Psoas muscle (tissue), 8 donors: ENCODE results near the gene MYO9B. TPM values are rescaled to one million over a fixed set of nuclear protein-coding genes. Genes with fewer than 3 reads are reported as not detected.

Source experiments
- ATAC-seq, 4 donors: fragments of 200-7000 bp; cut with Tn5 transposase; one replicate each; pipeline ENCODE4 v1.9.1; 2020; ENCODE audit warnings: moderate library complexity in 3 of 4, mild to moderate bottlenecking in 2 of 4
- DNase-seq, 2 donors: peaks; one replicate each; pipeline ENCODE4 v3.0.0-alpha.2; 2020
- H3K27ac ChIP-seq: fragments of 200-600 bp; one replicate; pipeline ENCODE4 v1.8.0; 2022
- H3K27me3 ChIP-seq, 3 donors: fragments of 200-600 bp in 1 of 3; one replicate each; pipeline versions ENCODE4 v1.6.1 to v1.8.0; 2013 to 2022; ENCODE audit warnings: low read length in 2 of 3, mild to moderate bottlenecking in 2 of 3, moderate library complexity in 1 of 3; ENCODE audit not compliant: insufficient read depth in 3 of 3
- H3K36me3 ChIP-seq, 2 donors: fragments of 200-600 bp in 1 of 2; one replicate each; pipeline versions ENCODE4 v1.6.1 to v1.8.0; 2013 to 2022; ENCODE audit warnings: low read depth in 1 of 2, mild to moderate bottlenecking in 1 of 2, moderate library complexity in 1 of 2; ENCODE audit not compliant: insufficient read depth in 1 of 2
- H3K4me1 ChIP-seq: fragments of 200-600 bp; one replicate; pipeline ENCODE4 v1.8.0; 2022
- H3K4me3 ChIP-seq: fragments of 200-600 bp; one replicate; pipeline ENCODE4 v1.8.0; 2022; ENCODE audit warnings: mild to moderate bottlenecking
- H3K9me3 ChIP-seq: fragments of 200-600 bp; one replicate; pipeline ENCODE4 v1.8.0; 2022
- CTCF ChIP-seq: fragments of 200-600 bp; IDR thresholded peaks from one replicate; pipeline ENCODE4 v1.8.0; 2022; ENCODE audit warnings: antibody characterized with exemption
- WGBS, 3 donors: extraction: QIAGEN DNeasy Blood & Tissue Kit; methylation state at CpG; one replicate each; pipeline versions ENCODE4 v1.1.6 to v1.1.7; 2013; 5-methylcytosine and 5-hydroxymethylcytosine counted together
- intact Hi-C, 2 donors: fragments of 100-400 bp; cut with DNase I; formaldehyde crosslinking; loops; one replicate each; pipeline versions ENCODE4 v1.11.0 to v1.14.2; 2022
- polyA plus RNA-seq, 3 donors: library from polyadenylated mRNA; stranded (reverse); fragments of 200-250 nt; gene quantifications; one replicate each; pipeline ENCODE4 v1.2.3, GENCODE V29; 2013
- total RNA-seq, 4 donors: library from RNA; stranded (reverse); fragmentation: NEBNext Ultra II Directional in 2 of 4; extraction: Animal tissue kit (Norgen Biotek cat#: 25700) in 2 of 4; gene quantifications; one replicate each; pipeline versions ENCODE4 v1.2.1 to v1.2.4, GENCODE V29; 2021 to 2023
- donor health status: healthy with polysubstance abuse.
- donor health status: DM: no; HTN: no; CAD: no; lungs with moderate emphysema.
- donor health status: Bipolar disorder and iron deficiency.
- donor health status: healthy.
- donor health status: DM: yes; HTN: yes; CAD: no.
- donor health status: DM: no; HTN: no; CAD: no.
- donor health status: DM: no; HTN: no; CAD: no.
- donor health status: DM: yes; HTN: yes; CAD: no.

Gene MYO9B
- total and polyA plus RNA-seq, 7 donors: 9.0 to 23.7 (median 15.1) TPM

GRCh38 chr19:17209126-17210036, 133.8 kb downstream of the MYO9B start:
- TF ChIP-seq CTCF: no peak
- Histone ChIP-seq H3K27me3 (no peaks in the 10 kb centered on the region), H3K4me3 (no peak overlapping the region), H3K27ac (no peak overlapping the region), H3K36me3 (peaks cover 0 to 37% of the 10 kb centered on the region in 2 donors), H3K4me1 (no peaks in the 10 kb centered on the region), H3K9me3 (no peaks in the 10 kb centered on the region)
- WGBS, 3 donors: 75 to 79% (median 76%) methylated on average over 26 to 28 of the region's 28 CpGs
- DNase-seq (no peak), ATAC-seq (peak in 1 of 4 donors; percentile 20)
- intact Hi-C loops: loop anchor here in 1 of 2 donors (10.0 kb wide), 1 partner anchor 65 kb away; no protein-coding TSS in a partner anchor

GRCh38 chr19:17210296-17210695, 134.7 kb downstream of the MYO9B start:
- no peak for TF ChIP-seq CTCF
- intact Hi-C loops: no loop called here
- Histone ChIP-seq H3K4me1 (peaks cover 5% of the 10 kb centered on the region), H3K4me3 (no peak overlapping the region), H3K27ac (no peak overlapping the region), H3K27me3 (no peaks in the 10 kb centered on the region), H3K9me3 (no peaks in the 10 kb centered on the region), H3K36me3 (peaks cover 0 to 37% of the 10 kb centered on the region in 2 donors)
- no peak for DNase-seq
- 79 to 84% (median 84%) methylated on average over 14 of the region's 14 CpGs for WGBS, 3 donors
- ATAC-seq: no peak

DNA sequence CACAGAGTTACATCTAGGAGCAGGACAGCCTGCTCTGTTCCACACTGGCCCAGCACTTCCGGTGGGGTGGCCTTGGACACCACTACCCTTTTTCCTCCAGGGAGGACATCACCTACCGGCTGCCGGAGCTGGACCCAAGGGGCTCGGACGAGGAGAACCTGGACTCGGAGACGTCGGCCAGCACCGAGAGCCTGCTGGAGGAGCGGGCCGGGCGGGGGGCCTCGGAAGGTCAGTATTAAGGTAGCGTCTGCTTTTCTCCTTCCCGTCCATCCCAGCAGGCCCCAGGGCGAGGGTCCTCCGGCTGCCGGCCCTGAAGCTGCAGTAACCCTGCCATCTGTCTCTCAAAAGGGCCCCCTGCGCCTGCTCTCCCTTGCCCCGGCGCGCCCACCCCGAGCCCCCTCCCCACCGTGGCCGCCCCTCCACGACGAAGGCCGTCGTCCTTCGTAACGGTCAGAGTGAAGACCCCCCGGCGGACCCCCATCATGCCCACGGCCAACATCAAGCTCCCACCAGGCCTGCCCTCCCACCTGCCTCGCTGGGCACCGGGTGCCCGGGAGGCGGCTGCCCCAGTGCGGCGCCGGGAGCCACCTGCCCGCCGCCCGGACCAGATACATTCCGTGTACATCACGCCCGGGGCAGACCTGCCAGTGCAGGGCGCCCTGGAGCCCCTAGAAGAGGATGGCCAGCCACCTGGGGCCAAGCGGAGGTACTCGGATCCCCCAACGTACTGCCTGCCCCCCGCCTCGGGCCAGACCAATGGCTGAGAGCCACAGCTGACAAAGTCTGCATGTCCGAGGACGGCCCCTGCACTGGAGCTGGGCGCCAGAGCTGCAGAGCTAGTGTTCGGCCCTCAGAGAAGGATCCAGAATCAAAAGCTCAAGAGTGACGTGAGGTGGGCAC, 136.2 kb downstream of the MYO9B start:
- TF ChIP-seq CTCF: no peak
- intact Hi-C loops: no loop called here
- 91 to 95% (median 93%) methylated on average over 38 to 58 of the region's 58 CpGs for WGBS, 3 donors
- no peaks in the 10 kb centered on the region for H3K9me3 ChIP-seq
- H3K4me1 ChIP-seq: peaks cover 5% of the 10 kb centered on the region
- H3K27ac ChIP-seq: no peak overlapping the region
- no peak overlapping the region for H3K4me3 ChIP-seq
- DNase-seq (no peak), ATAC-seq (no peak)
- H3K27me3 ChIP-seq: no peaks in the 10 kb centered on the region
- H3K36me3 ChIP-seq: peaks cover 0 to 32% of the 10 kb centered on the region in 2 donors

DNA sequence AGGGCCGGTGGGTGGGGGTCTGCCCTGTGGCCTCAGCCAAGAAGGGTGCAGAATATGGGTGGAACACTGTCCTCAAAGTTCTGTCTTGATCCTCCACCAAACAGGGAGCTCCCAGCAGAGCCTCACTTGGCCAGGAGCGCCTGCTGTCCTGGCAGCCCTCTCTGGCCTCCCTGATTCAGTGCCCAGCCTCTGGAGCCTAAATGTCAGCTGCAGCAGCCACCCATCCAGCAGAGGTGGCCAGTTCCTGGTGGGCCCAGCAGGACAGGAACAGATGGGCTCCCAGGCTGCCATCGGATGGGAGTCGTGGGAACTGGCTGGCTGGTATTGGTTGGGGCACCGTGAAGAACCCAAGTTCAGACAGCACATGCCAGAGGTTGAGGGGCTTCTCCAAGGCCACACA, 137.8 kb downstream of the MYO9B start:
- H3K4me3 ChIP-seq: no peak overlapping the region
- WGBS, 3 donors: 39 to 64% (median 45%) methylated on average over 3 to 5 of the region's 5 CpGs
- H3K27me3 ChIP-seq: no peaks in the 10 kb centered on the region
- no peak for TF ChIP-seq CTCF
- H3K36me3 ChIP-seq: peaks cover 4 to 41% of the 10 kb centered on the region in 2 donors
- H3K27ac ChIP-seq: no peak overlapping the region
- no peaks in the 10 kb centered on the region for H3K9me3 ChIP-seq
- ATAC-seq: no peak
- intact Hi-C loops: no loop called here
- peaks cover 5% of the 10 kb centered on the region for H3K4me1 ChIP-seq
- DNase-seq: no peak
